Measurements from ENCODE around the gene KCNH1. TPM values are rescaled to one million over a fixed set of nuclear protein-coding genes. Genes with fewer than 3 reads are reported as not detected.
A peak's percentile ranks its signal among the peaks of the same experiment; 100 is the strongest.

The KCNH1 gene
- total RNA-seq, 1 donor from 2014 or later, result 0.10 TPM

DNA sequence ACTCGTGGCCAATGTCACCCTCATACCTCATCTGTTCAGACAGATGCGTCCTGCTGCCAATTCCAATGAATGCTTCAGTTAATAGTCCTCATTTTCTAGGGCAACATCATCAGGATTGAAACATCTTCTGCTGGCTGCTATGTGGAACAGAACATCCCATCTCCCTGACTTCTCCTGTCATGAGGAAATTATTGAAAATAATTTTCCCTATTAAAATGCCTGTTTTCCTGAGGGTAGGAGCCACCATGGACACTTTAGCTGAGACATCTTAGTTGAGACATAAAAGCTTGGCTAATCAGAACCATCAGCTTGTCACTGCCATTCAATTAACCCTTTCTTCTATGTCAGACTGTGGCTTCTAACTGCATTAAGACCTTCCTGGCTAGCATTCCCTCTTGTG, 409.2 kb downstream of the KCNH1 start:
- Mint-ChIP-seq H3K4me1 (ENCODE audit: unreplicated experiment) (no peaks in the 10 kb centered on the region), H3K36me3 (ENCODE audit: low read depth, unreplicated experiment) (no peaks in the 10 kb centered on the region), H3K27ac (ENCODE audit: unreplicated experiment) (no peak overlapping the region), H3K4me3 (ENCODE audit: unreplicated experiment) (no peak overlapping the region), H3K27me3 (ENCODE audit: unreplicated experiment) (peaks cover 1% of the 10 kb centered on the region), H3K9me3 (ENCODE audit: unreplicated experiment) (no peaks in the 10 kb centered on the region)
- TF ChIP-seq, protein P1, sequence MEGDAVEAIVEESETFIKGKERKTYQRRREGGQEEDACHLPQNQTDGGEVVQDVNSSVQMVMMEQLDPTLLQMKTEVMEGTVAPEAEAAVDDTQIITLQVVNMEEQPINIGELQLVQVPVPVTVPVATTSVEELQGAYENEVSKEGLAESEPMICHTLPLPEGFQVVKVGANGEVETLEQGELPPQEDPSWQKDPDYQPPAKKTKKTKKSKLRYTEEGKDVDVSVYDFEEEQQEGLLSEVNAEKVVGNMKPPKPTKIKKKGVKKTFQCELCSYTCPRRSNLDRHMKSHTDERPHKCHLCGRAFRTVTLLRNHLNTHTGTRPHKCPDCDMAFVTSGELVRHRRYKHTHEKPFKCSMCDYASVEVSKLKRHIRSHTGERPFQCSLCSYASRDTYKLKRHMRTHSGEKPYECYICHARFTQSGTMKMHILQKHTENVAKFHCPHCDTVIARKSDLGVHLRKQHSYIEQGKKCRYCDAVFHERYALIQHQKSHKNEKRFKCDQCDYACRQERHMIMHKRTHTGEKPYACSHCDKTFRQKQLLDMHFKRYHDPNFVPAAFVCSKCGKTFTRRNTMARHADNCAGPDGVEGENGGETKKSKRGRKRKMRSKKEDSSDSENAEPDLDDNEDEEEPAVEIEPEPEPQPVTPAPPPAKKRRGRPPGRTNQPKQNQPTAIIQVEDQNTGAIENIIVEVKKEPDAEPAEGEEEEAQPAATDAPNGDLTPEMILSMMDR (IDR thresholded peaks at IDR 0.05; ENCODE audit: unreplicated experiment), result no peak
- DNase-seq (ENCODE audit: low spot score), result no peak

DNA sequence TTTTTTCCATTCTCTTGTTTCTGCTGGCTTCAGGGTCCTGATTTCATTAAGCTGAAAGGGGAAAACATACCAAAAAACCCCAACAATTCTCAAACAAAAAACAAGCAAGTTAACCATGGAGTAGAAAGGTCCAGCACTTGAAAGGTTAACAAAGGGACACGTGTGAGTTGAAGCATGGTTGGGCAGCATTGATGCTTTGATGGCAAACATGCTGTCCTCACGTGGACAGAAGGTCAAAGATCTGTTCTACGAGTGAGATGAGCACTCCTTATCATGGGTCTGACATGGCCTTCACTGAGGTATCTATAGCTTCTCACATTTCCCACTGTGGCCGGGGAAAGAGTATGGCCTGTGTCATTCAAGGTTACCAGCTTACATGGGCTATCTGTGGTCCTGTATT, 410.3 kb downstream of the KCNH1 start:
- Mint-ChIP-seq H3K9me3 (ENCODE audit: unreplicated experiment) (no peaks in the 10 kb centered on the region), H3K27ac (ENCODE audit: unreplicated experiment) (no peak overlapping the region)

DNA sequence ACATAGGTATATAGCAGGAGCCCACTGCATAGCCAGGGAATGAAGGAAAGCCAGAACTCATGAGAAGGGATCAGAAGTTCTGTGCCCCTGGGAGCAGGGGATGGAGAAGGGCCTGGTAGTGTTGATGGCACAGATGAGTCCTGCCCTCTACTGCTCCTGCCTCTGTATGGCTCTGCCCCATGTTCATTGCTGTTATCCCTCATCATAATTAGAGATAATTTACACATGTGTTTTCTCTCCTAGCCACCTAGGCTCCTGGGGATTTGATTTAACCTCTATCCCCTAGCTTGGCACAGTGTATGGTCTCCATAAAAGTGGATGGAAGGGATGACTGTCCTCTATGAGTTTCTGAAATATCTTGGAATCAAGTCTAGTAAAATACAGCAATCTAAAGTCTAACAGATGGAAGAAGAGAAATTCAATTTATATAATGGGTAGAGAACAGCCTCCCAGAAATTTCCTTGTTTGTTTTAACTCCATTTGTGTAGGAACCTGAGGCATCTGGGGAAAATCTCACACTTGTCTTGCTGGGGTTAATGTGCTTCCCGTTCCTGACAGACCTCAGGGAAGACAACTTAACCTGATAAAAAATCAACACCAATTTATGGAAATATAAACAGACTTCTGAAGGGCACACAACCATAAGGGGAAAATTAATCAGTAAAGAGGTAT, 411.4 kb downstream of the KCNH1 start:
- no peak overlapping the region for H3K4me3 Mint-ChIP-seq (ENCODE audit: unreplicated experiment)
- no peaks in the 10 kb centered on the region for H3K4me1 Mint-ChIP-seq (ENCODE audit: unreplicated experiment)

More for the DNA sequence above, 410.3 kb downstream of the KCNH1 start:
- H3K36me3 Mint-ChIP-seq (ENCODE audit: low read depth, unreplicated experiment), result no peaks in the 10 kb centered on the region
- no peak for DNase-seq (ENCODE audit: low spot score)
- H3K4me1 Mint-ChIP-seq (ENCODE audit: unreplicated experiment), result no peaks in the 10 kb centered on the region
- H3K4me3 Mint-ChIP-seq (ENCODE audit: unreplicated experiment), result no peak overlapping the region
- H3K27me3 Mint-ChIP-seq (ENCODE audit: unreplicated experiment), result peaks cover 1% of the 10 kb centered on the region
- TF ChIP-seq, protein P1 (IDR thresholded peaks at IDR 0.05; ENCODE audit: unreplicated experiment), result no peak

DNA sequence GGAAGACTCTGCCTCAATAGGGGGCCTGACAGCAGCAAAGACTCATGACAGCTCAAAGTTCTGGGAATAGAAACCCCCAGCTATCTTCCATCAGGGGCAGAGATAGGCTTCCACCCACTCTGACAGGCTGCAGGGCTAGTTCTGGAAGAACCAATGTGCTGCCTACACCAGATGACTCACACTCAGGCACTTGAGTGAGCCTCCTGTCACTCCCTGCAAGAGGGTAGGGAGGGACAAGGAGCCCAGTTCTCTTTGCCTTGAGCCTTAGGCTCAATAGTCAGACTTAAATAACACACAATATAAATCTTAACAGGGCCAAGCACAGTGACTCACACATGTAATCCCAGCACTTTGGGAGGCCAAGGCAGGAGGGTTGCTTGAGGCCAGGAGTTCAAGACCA, 418.9 kb downstream of the KCNH1 start:
- TF ChIP-seq, protein P1 (IDR thresholded peaks at IDR 0.05; ENCODE audit: unreplicated experiment), result no peak
- Mint-ChIP-seq H3K9me3 (ENCODE audit: unreplicated experiment) (no peaks in the 10 kb centered on the region), H3K4me1 (ENCODE audit: unreplicated experiment) (no peaks in the 10 kb centered on the region), H3K27ac (ENCODE audit: unreplicated experiment) (no peak overlapping the region), H3K36me3 (ENCODE audit: low read depth, unreplicated experiment) (no peaks in the 10 kb centered on the region), H3K4me3 (ENCODE audit: unreplicated experiment) (no peak overlapping the region), H3K27me3 (ENCODE audit: unreplicated experiment) (no peaks in the 10 kb centered on the region)
- DNase-seq (ENCODE audit: low spot score), result no peak

More for the DNA sequence above, 411.4 kb downstream of the KCNH1 start:
- Mint-ChIP-seq H3K27ac (ENCODE audit: unreplicated experiment) (no peak overlapping the region), H3K36me3 (ENCODE audit: low read depth, unreplicated experiment) (no peaks in the 10 kb centered on the region), H3K9me3 (ENCODE audit: unreplicated experiment) (no peaks in the 10 kb centered on the region), H3K27me3 (ENCODE audit: unreplicated experiment) (peaks cover 1% of the 10 kb centered on the region)
- no peak for DNase-seq (ENCODE audit: low spot score)
- TF ChIP-seq, protein P1 (IDR thresholded peaks at IDR 0.05; ENCODE audit: unreplicated experiment), result no peak

DNA sequence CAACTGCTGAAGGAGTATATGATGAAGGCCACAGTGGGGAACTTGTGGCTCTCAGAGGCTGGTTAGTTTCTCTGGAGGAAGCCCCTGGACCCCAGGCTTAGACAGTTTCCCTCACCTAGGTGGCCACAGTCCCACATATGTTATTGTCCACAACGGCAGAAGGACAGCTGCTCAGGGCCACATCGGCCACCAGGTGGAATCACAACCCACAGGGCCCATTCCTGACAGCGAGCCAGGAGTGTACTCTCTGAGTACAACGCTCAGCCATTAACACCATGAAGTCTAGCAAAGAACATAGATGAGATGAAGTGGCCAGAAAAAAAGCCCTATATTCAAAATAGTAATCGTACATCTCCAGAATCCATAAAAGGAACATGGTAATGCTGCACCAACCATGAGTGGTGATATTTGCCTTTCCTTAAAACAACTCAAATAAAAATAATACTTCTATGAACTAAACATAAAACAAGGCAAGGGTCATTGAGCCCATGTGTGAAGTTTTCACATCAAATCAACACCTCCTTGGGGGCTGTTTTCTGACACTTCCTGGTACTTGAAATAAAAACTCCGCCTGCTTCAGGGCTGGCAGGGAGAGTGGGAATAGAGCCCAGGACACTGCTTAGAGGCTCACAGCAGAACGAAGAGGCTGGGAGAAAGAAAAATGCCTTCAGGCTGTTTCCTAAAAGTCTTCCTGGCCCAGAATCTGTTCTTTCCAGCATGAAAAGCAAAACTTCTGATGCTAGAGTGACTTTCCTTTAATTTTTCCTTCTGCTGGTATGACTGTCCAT, 421.9 kb downstream of the KCNH1 start:
- no peak overlapping the region for H3K4me3 Mint-ChIP-seq (ENCODE audit: unreplicated experiment)
- H3K9me3 Mint-ChIP-seq (ENCODE audit: unreplicated experiment), result no peaks in the 10 kb centered on the region
- H3K27ac Mint-ChIP-seq (ENCODE audit: unreplicated experiment), result no peak overlapping the region
- peak; percentile 27 for DNase-seq (ENCODE audit: low spot score)
- H3K36me3 Mint-ChIP-seq (ENCODE audit: low read depth, unreplicated experiment), result no peaks in the 10 kb centered on the region
- TF ChIP-seq, protein P1 (IDR thresholded peaks at IDR 0.05; ENCODE audit: unreplicated experiment), result no peak
- peaks cover 3% of the 10 kb centered on the region for H3K4me1 Mint-ChIP-seq (ENCODE audit: unreplicated experiment)
- no peaks in the 10 kb centered on the region for H3K27me3 Mint-ChIP-seq (ENCODE audit: unreplicated experiment)

All from endothelial cell (in vitro differentiated cells).